ENCODE measurements around the gene WHAMM.
"Not testable (repeated sequence)": the region's sequence is repeated elsewhere in the genome, so short reads cannot be mapped to it uniquely, and the experiment has no call there.

The WHAMM gene

GRCh38 chr15:82840166-82840565, 30.7 kb downstream of the WHAMM start:
- DNase-seq = no peak

GRCh38 chr15:82843566-82843965, 34.1 kb downstream of the WHAMM start:
- DNase-seq = no peak

- DNase-seq = no peak
Observed at GRCh38 chr15:82845686-82846085, 36.3 kb downstream of the WHAMM start.

- DNase-seq = no peak
Observed at GRCh38 chr15:82846621-82847020, 37.2 kb downstream of the WHAMM start.

GRCh38 chr15:82847703-82848102, 38.3 kb downstream of the WHAMM start:
- DNase-seq = no peak

- no peak for DNase-seq
Observed at GRCh38 chr15:82848241-82848993, 39.0 kb downstream of the WHAMM start.

GRCh38 chr15:82849556-82850512, 40.4 kb downstream of the WHAMM start:
- no peak for DNase-seq

GRCh38 chr15:82850731-82851130, 41.3 kb downstream of the WHAMM start:
- no peak for DNase-seq

GRCh38 chr15:82851306-82851850, 42.0 kb downstream of the WHAMM start:
- DNase-seq = no peak

- no peak for DNase-seq
Observed at GRCh38 chr15:82851981-82852511, 42.6 kb downstream of the WHAMM start.

- no peak for DNase-seq
Observed at GRCh38 chr15:82852941-82853561, 43.6 kb downstream of the WHAMM start.

- DNase-seq = no peak
Observed at GRCh38 chr15:82854554-82854953, 45.1 kb downstream of the WHAMM start.

- DNase-seq = no peak
Observed at GRCh38 chr15:82855286-82856100, 46.1 kb downstream of the WHAMM start.

- no peak for DNase-seq
Observed at GRCh38 chr15:82856397-82857170, 47.2 kb downstream of the WHAMM start.

- no peak for DNase-seq
Observed at GRCh38 chr15:82858932-82859331, 49.5 kb downstream of the WHAMM start.

GRCh38 chr15:82862886-82863285, 53.5 kb downstream of the WHAMM start:
- DNase-seq = no peak

GRCh38 chr15:82864967-82865366, 55.5 kb downstream of the WHAMM start:
- no peak for DNase-seq

GRCh38 chr15:82865581-82865980, 56.2 kb downstream of the WHAMM start:
- DNase-seq = not testable (repeated sequence)

GRCh38 chr15:82865981-82866380, 56.6 kb downstream of the WHAMM start:
- not testable (repeated sequence) for DNase-seq

- no peak for DNase-seq
Observed at GRCh38 chr15:82870727-82871320, 61.4 kb downstream of the WHAMM start.

GRCh38 chr15:82871358-82871757, 61.9 kb downstream of the WHAMM start:
- no peak for DNase-seq

Measured in T1000 (cell line).